Ectodermal cell (in vitro differentiated cells): ENCODE results near the gene SNIP1. TPM values are rescaled to one million over a fixed set of nuclear protein-coding genes. Genes with fewer than 3 reads are reported as not detected.
"Not testable (repeated sequence)": the region's sequence is repeated elsewhere in the genome, so short reads cannot be mapped to it uniquely, and the experiment has no call there.

Experiments used
- H3K27ac ChIP-seq: 2 replicates; pipeline ENCODE4 v1.7.0; 2013; ENCODE audit warnings: mild to moderate bottlenecking, low read depth, low read length; ENCODE audit not compliant: insufficient read depth, poor library complexity, severe bottlenecking
- H3K27me3 ChIP-seq: 2 replicates; pipeline ENCODE4 v1.7.0; 2013; ENCODE audit warnings: mild to moderate bottlenecking, low read length; ENCODE audit not compliant: insufficient read depth, control insufficient read depth, poor library complexity, severe bottlenecking
- H3K36me3 ChIP-seq: one replicate; pipeline ENCODE4 v1.7.0; 2013; ENCODE audit warnings: low read length; ENCODE audit not compliant: control insufficient read depth, insufficient read depth
- H3K4me1 ChIP-seq: one replicate; pipeline ENCODE4 v1.7.0; 2013; ENCODE audit warnings: low read length; ENCODE audit not compliant: control insufficient read depth, insufficient read depth
- H3K4me3 ChIP-seq: 2 replicates; pipeline ENCODE4 v1.7.0; 2013; ENCODE audit warnings: low read depth, low read length, control low read depth; ENCODE audit not compliant: insufficient read depth
- H3K9me3 ChIP-seq: 2 replicates; pipeline ENCODE4 v1.7.0; 2013; ENCODE audit warnings: mild to moderate bottlenecking, low read length, moderate library complexity; ENCODE audit not compliant: control insufficient read depth
- WGBS, 2 experiments: methylation state at CpG; one replicate each; pipeline ENCODE4 v1.1.7; 2013; ENCODE audit warnings: missing lambda C conversion rate in 2 of 2; 5-methylcytosine and 5-hydroxymethylcytosine counted together
- polyA plus RNA-seq, 4 experiments: library from polyadenylated mRNA; stranded (reverse); fragments of 50-300 nt; gene quantifications; one replicate each; pipeline ENCODE4 v1.2.3, GENCODE V29; 2013

The SNIP1 gene
- 19.5 TPM for polyA plus RNA-seq (2013, experiment 1 of 4)
- 15.2 TPM for polyA plus RNA-seq (2013, experiment 2 of 4)
- 10.1 TPM for polyA plus RNA-seq (2013, experiment 3 of 4)
- 13.1 TPM for polyA plus RNA-seq (2013, experiment 4 of 4)

DNA sequence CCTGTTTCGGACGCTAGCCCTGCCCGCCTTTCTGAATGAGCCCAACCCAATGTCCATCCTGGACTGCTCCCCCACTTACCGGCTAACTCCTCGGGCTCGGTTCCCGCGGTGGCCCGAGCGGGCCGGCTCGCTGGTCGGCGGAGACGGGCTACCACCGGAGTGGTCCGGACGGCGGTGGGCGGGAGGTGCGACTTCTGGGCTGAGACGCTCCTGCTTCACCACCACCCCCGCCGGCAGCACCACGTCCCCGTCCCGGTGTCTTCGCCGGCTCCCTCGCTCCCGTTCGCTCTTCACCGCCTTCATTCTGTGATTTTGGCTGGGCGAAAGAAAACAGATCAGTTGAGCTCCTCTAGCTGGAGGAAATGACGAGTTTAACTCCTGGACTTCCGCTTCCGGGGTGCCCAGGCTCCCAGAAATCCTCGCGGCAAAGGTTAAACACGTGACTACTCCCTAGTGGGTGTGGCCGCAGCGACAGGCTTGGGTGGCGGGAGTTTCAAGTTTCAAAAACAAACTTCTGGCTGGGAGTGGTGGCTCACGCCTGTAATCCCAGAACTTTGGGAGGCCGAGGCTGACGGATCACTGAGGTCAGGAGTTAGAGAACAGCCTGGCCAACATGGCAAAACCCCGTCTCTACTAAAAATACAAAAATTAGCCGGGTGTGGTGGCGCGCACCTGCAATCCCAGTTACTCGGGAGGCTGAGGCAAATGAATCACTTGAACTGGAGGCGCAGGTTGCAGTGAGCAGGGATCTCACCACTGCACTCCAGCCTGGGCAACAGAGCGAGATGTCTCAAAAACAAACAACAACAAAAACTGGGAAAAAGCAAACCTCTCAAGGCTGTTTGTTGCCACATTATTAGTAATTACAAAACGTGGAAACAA is at the start of gene SNIP1:
SNIP1 (minus strand) TSS at position 367 of the 882 bp plus-strand sequence; CDS start at position 303, 64 bp downstream.
- Histone ChIP-seq H3K27me3 (no peaks in the 10 kb centered on the region), H3K4me1 (peaks cover 7% of the 10 kb centered on the region), H3K27ac (peak within 1 kb of the TSS; percentile 65), H3K36me3 (no peaks in the 10 kb centered on the region), H3K9me3 (no peaks in the 10 kb centered on the region), H3K4me3 (peak within 1 kb of the TSS; percentile 91)
- 14 to 15% methylated on average over 54 of the region's 54 CpGs for WGBS, 2 experiments

GRCh38 chr1:37602750-37603694 is 48.9 kb upstream of the SNIP1 start:
- Histone ChIP-seq H3K4me1 (no peaks in the 10 kb centered on the region), H3K27me3 (peaks cover 30% of the 10 kb centered on the region), H3K27ac (no peak overlapping the region), H3K4me3 (no peak overlapping the region), H3K9me3 (no peaks in the 10 kb centered on the region), H3K36me3 (no peaks in the 10 kb centered on the region)
- WGBS, 2 experiments: 38 to 39% methylated on average over 7 of the region's 8 CpGs

GRCh38 chr1:37601441-37601840 is 47.3 kb upstream of the SNIP1 start:
- H3K27ac ChIP-seq: no peak overlapping the region
- H3K27me3 ChIP-seq: peaks cover 28% of the 10 kb centered on the region
- H3K36me3 ChIP-seq: no peaks in the 10 kb centered on the region
- H3K9me3 ChIP-seq: no peaks in the 10 kb centered on the region
- no peak overlapping the region for H3K4me3 ChIP-seq
- H3K4me1 ChIP-seq: no peaks in the 10 kb centered on the region

DNA sequence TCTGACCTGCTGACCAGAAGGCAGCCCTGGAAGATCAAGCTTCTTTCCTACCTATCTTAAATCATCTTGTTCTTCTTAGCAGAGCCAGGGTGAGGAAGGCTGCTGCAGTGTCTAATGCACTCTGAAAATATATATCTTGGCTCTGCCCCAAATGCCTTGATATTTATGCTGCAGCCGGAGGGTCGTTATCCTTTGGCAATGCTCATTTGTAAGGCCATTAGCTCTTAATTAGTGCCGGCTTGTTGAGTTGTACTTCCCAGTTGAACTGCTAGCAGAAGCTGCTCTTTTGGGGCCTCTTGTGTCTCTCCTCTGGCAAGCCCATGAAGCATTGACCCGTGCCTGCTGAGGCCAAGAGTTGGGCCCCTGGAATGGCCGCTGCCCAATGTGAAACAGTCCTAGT is 45.8 kb upstream of the SNIP1 start:
- Histone ChIP-seq H3K27me3 (peaks cover 28% of the 10 kb centered on the region), H3K4me1 (no peaks in the 10 kb centered on the region)
- WGBS, 2 experiments: 87 to 91% methylated on average over 5 of the region's 5 CpGs

DNA sequence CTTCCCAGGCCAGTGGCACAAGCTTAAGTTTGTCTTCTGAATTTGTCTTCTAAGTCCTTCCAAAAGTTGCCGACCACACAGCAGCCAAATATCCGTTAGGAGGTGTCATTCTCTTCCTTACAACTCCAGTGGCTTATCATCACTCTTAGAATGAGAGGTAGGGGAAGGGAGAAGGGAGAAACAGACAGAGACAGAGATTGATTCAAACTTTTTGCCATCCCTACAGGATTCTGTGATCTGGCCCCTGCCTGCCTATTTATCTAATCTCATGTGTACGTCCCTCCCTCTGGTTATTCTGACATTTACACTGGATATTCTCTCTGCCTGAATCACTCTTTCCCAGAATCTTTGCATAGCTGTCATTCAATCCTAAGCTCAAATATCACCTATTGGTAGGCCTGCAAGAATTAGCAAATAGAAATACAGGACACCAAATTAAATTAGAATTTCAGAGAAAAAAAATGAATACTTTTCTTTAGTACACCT is 42.1 kb upstream of the SNIP1 start:
- Histone ChIP-seq H3K27me3 (peaks cover 25% of the 10 kb centered on the region), H3K4me3 (peak overlapping the region; percentile 88), H3K4me1 (no peaks in the 10 kb centered on the region), H3K36me3 (peaks cover 15% of the 10 kb centered on the region), H3K9me3 (no peaks in the 10 kb centered on the region), H3K27ac (no peak overlapping the region)
- WGBS, 2 experiments: 0 to 7% methylated on average over 2 of the region's 3 CpGs

More for the DNA sequence above, 45.8 kb upstream of the SNIP1 start:
- H3K27ac ChIP-seq: no peak overlapping the region
- H3K9me3 ChIP-seq: no peaks in the 10 kb centered on the region
- H3K36me3 ChIP-seq: no peaks in the 10 kb centered on the region
- H3K4me3 ChIP-seq: no peak overlapping the region

GRCh38 chr1:37595440-37596181 is 41.5 kb upstream of the SNIP1 start, which contains the start of gene GNL2:
Gene GNL2 (minus strand): TSS chr1:37595937. CDS start chr1:37595822, 115 bp downstream.
- peak within 1 kb of the TSS; percentile 88 for H3K4me3 ChIP-seq
- peaks cover 15% of the 10 kb centered on the region for H3K36me3 ChIP-seq
- H3K27ac ChIP-seq: no peak within 1 kb of the TSS
- H3K27me3 ChIP-seq: peaks cover 19% of the 10 kb centered on the region
- H3K4me1 ChIP-seq: no peaks in the 10 kb centered on the region
- H3K9me3 ChIP-seq: no peaks in the 10 kb centered on the region
- WGBS, 2 experiments: 0% methylated on average over 51 of the region's 51 CpGs

GRCh38 chr1:37593726-37594125 is 39.6 kb upstream of the SNIP1 start:
- WGBS, 2 experiments: 96 to 98% methylated on average over 6 of the region's 6 CpGs
- no peaks in the 10 kb centered on the region for H3K9me3 ChIP-seq
- peaks cover 18% of the 10 kb centered on the region for H3K36me3 ChIP-seq
- H3K27ac ChIP-seq: no peak overlapping the region
- no peaks in the 10 kb centered on the region for H3K4me1 ChIP-seq
- H3K4me3 ChIP-seq: no peak overlapping the region
- H3K27me3 ChIP-seq: peaks cover 19% of the 10 kb centered on the region

- peaks cover 25% of the 10 kb centered on the region for H3K36me3 ChIP-seq
- no peaks in the 10 kb centered on the region for H3K4me1 ChIP-seq
- H3K9me3 ChIP-seq: no peaks in the 10 kb centered on the region
- H3K27ac ChIP-seq: no peak overlapping the region
- WGBS, 2 experiments: 89 to 95% methylated on average over 2 of the region's 2 CpGs
- no peak overlapping the region for H3K4me3 ChIP-seq
- H3K27me3 ChIP-seq: no peaks in the 10 kb centered on the region
These were observed 34.8 kb upstream of the SNIP1 start for GRCh38 chr1:37588939-37589338.

GRCh38 chr1:37584544-37584943 is 30.5 kb upstream of the SNIP1 start:
- H3K4me3 ChIP-seq, H3K4me1 ChIP-seq, H3K27ac ChIP-seq, H3K9me3 ChIP-seq, H3K27me3 ChIP-seq: not testable (repeated sequence)
- H3K36me3 ChIP-seq: peaks cover 31% of the 10 kb centered on the region
- WGBS, 2 experiments: 94 to 100% methylated on average over 4 of the region's 4 CpGs
